Measurements from ENCODE around the gene QKI.

DNA sequence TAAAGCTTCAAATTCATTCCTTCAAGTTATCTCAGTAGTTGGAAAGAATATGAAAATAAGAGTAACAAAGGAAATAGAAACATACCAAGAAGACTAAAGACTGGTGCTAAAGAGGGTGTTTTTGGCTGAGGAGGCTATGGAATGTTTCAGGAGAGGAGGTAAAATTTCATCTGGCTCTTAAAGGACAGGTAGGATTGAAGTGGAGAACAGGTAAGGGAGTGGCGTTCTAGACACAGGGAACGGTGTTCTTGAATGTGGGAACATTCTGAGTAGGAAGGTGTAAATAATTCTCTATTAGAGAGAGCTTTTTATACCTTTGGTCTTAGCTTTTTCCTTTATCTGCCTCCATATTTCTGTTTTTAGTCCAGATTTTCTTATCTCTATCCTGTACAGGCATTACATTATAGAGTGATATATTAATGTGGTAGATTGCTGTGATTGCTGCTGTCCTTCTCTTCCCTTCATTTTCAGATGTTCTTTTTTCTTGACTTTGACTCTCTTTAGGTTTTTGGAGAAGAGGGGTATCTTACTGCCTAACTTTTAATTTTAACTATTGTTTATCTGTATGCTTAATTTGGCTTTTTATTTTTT, 15.4 kb downstream of the QKI start:
- TF ChIP-seq POLR2A (IDR thresholded peaks at IDR 0.05; ENCODE audit: low read depth, low read length) (no peak), CTCF (IDR thresholded peaks at IDR 0.05; ENCODE audit: extremely low read depth in 1 of 2, insufficient read depth in 1 of 2, low read depth in 1 of 2, low read length in 2 of 2) (no peak), FOS (IDR thresholded peaks at IDR 0.05; ENCODE audit: borderline replicate concordance, insufficient read depth, low read length) (no peak), EZH2 (IDR thresholded peaks at IDR 0.05; ENCODE audit: borderline replicate concordance, low read depth, low read length, severe bottlenecking) (no peak), POLR2AphosphoS5 (IDR thresholded peaks at IDR 0.05; ENCODE audit: insufficient read depth, low read depth, low read length) (no peak), GATA2 (IDR thresholded peaks at IDR 0.05; ENCODE audit: insufficient read depth, insufficient read length, low read depth, low read length) (no peak), MAX (IDR thresholded peaks at IDR 0.05; ENCODE audit: insufficient read depth, insufficient read length) (no peak), MYC (IDR thresholded peaks at IDR 0.05; ENCODE audit: low read depth, low read length) (no peak), JUN (IDR thresholded peaks at IDR 0.05; ENCODE audit: borderline replicate concordance, insufficient read depth, insufficient read length, low read depth) (no peak)

All from endothelial cell of umbilical vein (primary cell).